Ishikawa (cell line): ENCODE data around the gene EYS.

Experiments
- CEBPB ChIP-seq: IDR thresholded peaks from 2 replicates; pipeline ENCODE4 v1.6.1; 2012
- CREB1 ChIP-seq: IDR thresholded peaks from 2 replicates; pipeline ENCODE4 v1.6.1; 2012; ENCODE audit warnings: low read depth
- EP300 ChIP-seq: IDR thresholded peaks from 2 replicates; pipeline ENCODE4 v1.6.1; 2012; ENCODE audit warnings: borderline replicate concordance
- FOXM1 ChIP-seq: IDR thresholded peaks from 2 replicates; pipeline ENCODE4 v1.6.1; 2012; ENCODE audit warnings: low read depth, borderline replicate concordance
- TAF1 ChIP-seq: IDR thresholded peaks from 2 replicates; pipeline ENCODE4 v1.6.1; 2012; ENCODE audit warnings: low read depth, mild to moderate bottlenecking

- TF ChIP-seq EP300 (no peak), TAF1 (no peak), CREB1 (no peak), CEBPB (no peak), FOXM1 (no peak)
These were observed 2017.6 kb downstream of the EYS start for GRCh38 chr6:63689421-63689820.
